Adrenal gland (tissue), 5 donors: ENCODE measurements around the gene AKAP7.

Source experiments
- POLR2A ChIP-seq, 2 donors: fragments of 450-650 bp; IDR thresholded peaks; one replicate each; pipeline ENCODE4 v1.6.1; 2017; ENCODE audit warnings: antibody characterized with exemption in 2 of 2, mild to moderate bottlenecking in 2 of 2, moderate library complexity in 1 of 2
- TF ChIP-seq, protein P1 (sequence below), 6 experiments: fragments of 450-650 bp in 4 of 6; fragments of 200-600 bp in 2 of 6; sonication (generic) in 1 of 6; IDR thresholded peaks; 1 replicate in 5 of 6; 2 replicates in 1 of 6; pipeline versions ENCODE4 v1.5.1 to v1.8.0; 2016 to 2021; ENCODE audit warnings: antibody characterized with exemption in 6 of 6, mild to moderate bottlenecking in 2 of 6, moderate library complexity in 1 of 6
- donor health status: DM: no; HTN: no; CAD: no.

DNA sequence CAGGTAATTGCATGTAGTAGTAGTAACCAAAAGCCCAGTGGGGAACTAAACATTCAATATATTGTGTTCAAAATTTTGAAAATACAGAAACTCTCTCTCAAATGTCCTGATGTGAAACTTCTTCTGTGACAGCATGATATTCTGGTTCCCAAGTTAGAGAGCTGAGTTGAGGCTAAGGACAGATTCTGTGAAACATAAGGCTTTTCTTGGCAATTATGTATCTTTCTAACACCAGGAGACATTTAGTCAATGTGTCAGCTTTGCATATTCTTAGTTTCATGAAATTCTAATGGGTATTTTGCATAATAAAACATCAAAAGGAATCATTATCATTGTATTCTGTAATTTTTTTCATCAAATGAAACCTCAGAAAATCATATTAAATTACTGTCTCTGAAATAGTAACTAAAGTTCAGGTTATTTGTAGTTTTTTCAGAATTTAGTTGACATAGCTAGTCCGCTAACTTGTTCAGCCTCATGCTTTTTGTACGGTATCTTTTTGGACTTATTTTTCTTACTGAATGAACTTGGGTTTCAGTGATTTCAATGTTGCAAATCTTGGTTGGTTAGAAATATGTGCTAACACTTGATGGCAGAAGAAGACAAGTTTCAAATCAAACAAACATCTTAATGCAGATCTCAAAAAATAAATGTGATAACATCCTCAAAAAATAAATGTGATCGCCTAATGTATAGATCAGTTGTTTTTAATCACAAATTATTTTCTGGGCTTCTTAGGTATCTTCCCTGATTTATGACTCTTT, 70.4 kb downstream of the AKAP7 start:
- no peak for TF ChIP-seq POLR2A (IDR thresholded peaks at IDR 0.05)
- TF ChIP-seq, protein P1, sequence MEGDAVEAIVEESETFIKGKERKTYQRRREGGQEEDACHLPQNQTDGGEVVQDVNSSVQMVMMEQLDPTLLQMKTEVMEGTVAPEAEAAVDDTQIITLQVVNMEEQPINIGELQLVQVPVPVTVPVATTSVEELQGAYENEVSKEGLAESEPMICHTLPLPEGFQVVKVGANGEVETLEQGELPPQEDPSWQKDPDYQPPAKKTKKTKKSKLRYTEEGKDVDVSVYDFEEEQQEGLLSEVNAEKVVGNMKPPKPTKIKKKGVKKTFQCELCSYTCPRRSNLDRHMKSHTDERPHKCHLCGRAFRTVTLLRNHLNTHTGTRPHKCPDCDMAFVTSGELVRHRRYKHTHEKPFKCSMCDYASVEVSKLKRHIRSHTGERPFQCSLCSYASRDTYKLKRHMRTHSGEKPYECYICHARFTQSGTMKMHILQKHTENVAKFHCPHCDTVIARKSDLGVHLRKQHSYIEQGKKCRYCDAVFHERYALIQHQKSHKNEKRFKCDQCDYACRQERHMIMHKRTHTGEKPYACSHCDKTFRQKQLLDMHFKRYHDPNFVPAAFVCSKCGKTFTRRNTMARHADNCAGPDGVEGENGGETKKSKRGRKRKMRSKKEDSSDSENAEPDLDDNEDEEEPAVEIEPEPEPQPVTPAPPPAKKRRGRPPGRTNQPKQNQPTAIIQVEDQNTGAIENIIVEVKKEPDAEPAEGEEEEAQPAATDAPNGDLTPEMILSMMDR (IDR thresholded peaks at IDR 0.05), result no peak
